ENCODE measurements around the gene RWDD3.

The RWDD3 gene

GRCh38 chr1:95230256-95230655 lies 3.8 kb upstream of the RWDD3 start:
- no peak for DNase-seq (ENCODE audit: low read depth)

- no peak for DNase-seq (ENCODE audit: low read depth)
These were observed 3.2 kb upstream of the RWDD3 start for GRCh38 chr1:95230768-95231191.

GRCh38 chr1:95232646-95233318 lies 1.2 kb upstream of the RWDD3 start:
- DNase-seq (ENCODE audit: low read depth): no peak

GRCh38 chr1:95233319-95233736 lies 682 bp upstream of the RWDD3 start:
- DNase-seq (ENCODE audit: low read depth): no peak

GRCh38 chr1:95236784-95237575 lies 3.0 kb downstream of the RWDD3 start:
- no peak for DNase-seq (ENCODE audit: low read depth)

- DNase-seq (ENCODE audit: low read depth): no peak
These were observed 4.1 kb downstream of the RWDD3 start for GRCh38 chr1:95237981-95238703.

- no peak for DNase-seq (ENCODE audit: low read depth)
These were observed 11.0 kb downstream of the RWDD3 start for GRCh38 chr1:95245029-95245428.

GRCh38 chr1:95246511-95246910 lies 12.5 kb downstream of the RWDD3 start:
- DNase-seq (ENCODE audit: low read depth): no peak

- DNase-seq (ENCODE audit: low read depth): no peak
These were observed 13.6 kb downstream of the RWDD3 start for GRCh38 chr1:95247607-95248006.

GRCh38 chr1:95249916-95250315 lies 15.9 kb downstream of the RWDD3 start:
- DNase-seq (ENCODE audit: low read depth): no peak

GRCh38 chr1:95252422-95252821 lies 18.4 kb downstream of the RWDD3 start:
- no peak for DNase-seq (ENCODE audit: low read depth)

GRCh38 chr1:95254959-95255358 lies 20.9 kb downstream of the RWDD3 start:
- no peak for DNase-seq (ENCODE audit: low read depth)

GRCh38 chr1:95255826-95256225 lies 21.8 kb downstream of the RWDD3 start:
- DNase-seq (ENCODE audit: low read depth): no peak

GRCh38 chr1:95257758-95258157 lies 23.7 kb downstream of the RWDD3 start:
- DNase-seq (ENCODE audit: low read depth): no peak

GRCh38 chr1:95259245-95259644 lies 25.2 kb downstream of the RWDD3 start:
- DNase-seq (ENCODE audit: low read depth): no peak

GRCh38 chr1:95262913-95263312 lies 28.9 kb downstream of the RWDD3 start:
- DNase-seq (ENCODE audit: low read depth): no peak

- DNase-seq (ENCODE audit: low read depth): no peak
These were observed 29.4 kb downstream of the RWDD3 start for GRCh38 chr1:95263450-95263849.

GRCh38 chr1:95265106-95265505 lies 31.1 kb downstream of the RWDD3 start:
- no peak for DNase-seq (ENCODE audit: low read depth)

GRCh38 chr1:95276429-95276828 lies 42.4 kb downstream of the RWDD3 start:
- DNase-seq (ENCODE audit: low read depth): no peak

GRCh38 chr1:95278173-95279006 lies 44.4 kb downstream of the RWDD3 start:
- no peak for DNase-seq (ENCODE audit: low read depth)

GRCh38 chr1:95281781-95282517 lies 47.9 kb downstream of the RWDD3 start:
- DNase-seq (ENCODE audit: low read depth): no peak

Measured in activated T-cell treated with anti-CD3 and anti-CD28 coated beads for 1 hour (primary cell).